T-helper 17 cell (primary cell): ENCODE data around the gene ZNF627. TPM values are rescaled to one million over a fixed set of nuclear protein-coding genes. Genes with fewer than 3 reads are reported as not detected.

Source experiments
- ATAC-seq: fragments of 150-1000 bp; cut with Tn5 transposase; 2 replicates; pipeline ENCODE4 v1.10.0; 2021; ENCODE audit warnings: mild to moderate bottlenecking, moderate library complexity
- DNase-seq, 3 donors: peaks; one replicate each; pipeline versions ENCODE4 v3.0.0 to v3.0.0-alpha.2; 2020 to 2021
- H3K9me3 ChIP-seq: one replicate; pipeline ENCODE4 v1.7.0; 2013; ENCODE audit warnings: low read length, mild to moderate bottlenecking; ENCODE audit not compliant: control insufficient read depth, poor library complexity, severe bottlenecking
- H3K27ac Mint-ChIP-seq: one replicate; pipeline ENCODE4 v1.8.0; 2022; ENCODE audit warnings: mild to moderate bottlenecking, moderate library complexity, mixed read lengths
- H3K27me3 Mint-ChIP-seq: one replicate; pipeline ENCODE4 v1.8.0; 2022; ENCODE audit warnings: mixed read lengths
- H3K36me3 Mint-ChIP-seq: one replicate; pipeline ENCODE4 v1.8.0; 2022; ENCODE audit warnings: low read depth, mixed read lengths
- H3K4me1 Mint-ChIP-seq: one replicate; pipeline ENCODE4 v1.8.0; 2022; ENCODE audit warnings: mild to moderate bottlenecking, mixed read lengths
- H3K4me3 Mint-ChIP-seq: one replicate; pipeline ENCODE4 v1.8.0; 2022; ENCODE audit warnings: mild to moderate bottlenecking, moderate library complexity, mixed read lengths
- total RNA-seq, 4 donors: library from RNA in 2 of 4; stranded (reverse) in 2 of 4; gene quantifications; one replicate each; pipeline ENCODE4 v1.2.3 and lab custom pipeline; 2022 to 2026

Gene ZNF627
- total RNA-seq, 2 donors from 2014 or later = 4.9 to 6.0 TPM

GRCh38 chr19:11652056-11652455 lies 54.8 kb downstream of the ZNF627 start:
- H3K36me3 Mint-ChIP-seq = no peaks in the 10 kb centered on the region
- ATAC-seq = no peak
- H3K4me1 Mint-ChIP-seq = no peaks in the 10 kb centered on the region
- H3K9me3 ChIP-seq = peaks cover 6% of the 10 kb centered on the region
- DNase-seq = no peak
- H3K27ac Mint-ChIP-seq = no peak overlapping the region
- H3K4me3 Mint-ChIP-seq = no peak overlapping the region
- H3K27me3 Mint-ChIP-seq = no peaks in the 10 kb centered on the region

- Mint-ChIP-seq H3K4me1 (no peaks in the 10 kb centered on the region), H3K36me3 (no peaks in the 10 kb centered on the region), H3K4me3 (no peak overlapping the region), H3K27me3 (no peaks in the 10 kb centered on the region), H3K27ac (no peak overlapping the region)
- peaks cover 6% of the 10 kb centered on the region for H3K9me3 ChIP-seq
- no peak for ATAC-seq
- DNase-seq = no peak
Measured at GRCh38 chr19:11652492-11652891, 55.2 kb downstream of the ZNF627 start.

DNA sequence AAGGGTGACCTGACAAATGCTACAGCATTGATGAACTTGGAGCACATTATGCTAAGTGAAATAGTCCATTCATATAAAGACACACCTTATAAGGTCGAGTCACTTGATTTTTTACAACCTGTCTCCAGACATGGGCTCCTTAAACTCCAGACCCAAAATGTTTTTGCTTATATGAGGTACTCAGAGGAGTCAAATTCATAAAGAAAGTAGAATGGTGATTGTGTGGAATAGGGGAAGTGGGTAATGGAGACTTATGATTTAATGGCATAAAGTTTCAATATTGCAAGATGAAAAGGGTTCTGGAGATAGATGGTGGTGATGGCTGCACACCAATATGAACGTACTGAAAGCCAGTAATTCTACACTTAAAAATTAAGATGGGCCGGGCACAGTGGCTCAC lies 59.3 kb downstream of the ZNF627 start:
- Mint-ChIP-seq H3K36me3 (no peaks in the 10 kb centered on the region), H3K4me1 (no peaks in the 10 kb centered on the region), H3K27ac (no peak overlapping the region), H3K27me3 (no peaks in the 10 kb centered on the region), H3K4me3 (no peak overlapping the region)
- H3K9me3 ChIP-seq = peaks cover 6% of the 10 kb centered on the region
- DNase-seq (no peak), ATAC-seq (no peak)

DNA sequence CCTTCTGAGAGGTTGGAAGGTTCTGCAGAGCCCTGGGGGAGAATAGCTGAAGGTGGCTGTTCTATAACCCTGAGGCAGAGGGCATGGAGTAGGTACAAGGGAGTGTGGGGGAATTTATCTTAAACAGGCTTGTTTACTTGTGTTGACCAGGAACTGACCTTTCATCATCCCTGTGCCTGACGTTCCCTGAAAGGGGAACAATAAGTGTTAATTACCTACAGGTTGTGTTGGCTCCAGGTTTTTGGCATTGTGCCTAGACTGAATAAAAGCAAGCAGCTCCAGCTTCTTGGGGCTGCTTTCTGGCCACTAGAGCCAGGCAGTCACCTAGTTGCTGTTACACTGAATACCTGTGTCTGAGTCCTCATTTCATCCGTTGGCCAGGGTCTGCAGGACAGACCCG lies 60.0 kb downstream of the ZNF627 start:
- no peak for ATAC-seq
- H3K27ac Mint-ChIP-seq = no peak overlapping the region
- H3K27me3 Mint-ChIP-seq = peaks cover 1% of the 10 kb centered on the region
- H3K4me3 Mint-ChIP-seq = no peak overlapping the region
- H3K9me3 ChIP-seq = peaks cover under 1% of the 10 kb centered on the region
- H3K36me3 Mint-ChIP-seq = no peaks in the 10 kb centered on the region
- H3K4me1 Mint-ChIP-seq = no peaks in the 10 kb centered on the region
- DNase-seq = no peak

DNA sequence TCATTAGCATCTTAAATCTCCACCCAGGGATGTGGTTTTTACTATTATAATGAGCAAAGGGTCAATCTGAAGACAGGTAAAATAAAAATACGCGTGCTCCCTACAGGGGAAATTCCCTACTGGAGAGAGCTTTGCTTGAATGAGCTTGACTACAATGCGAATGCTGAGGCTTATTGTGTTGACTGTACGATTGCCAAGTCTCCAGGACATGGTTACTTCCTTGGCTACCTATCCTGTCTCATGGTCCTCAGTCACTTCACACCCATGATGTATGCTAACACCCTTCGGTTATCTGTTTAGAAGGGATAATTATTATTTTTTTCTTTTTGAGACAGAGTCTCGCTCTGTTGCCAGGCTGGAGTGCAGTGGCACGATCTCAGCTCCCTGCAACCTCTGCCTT lies 61.7 kb downstream of the ZNF627 start:
- H3K4me1 Mint-ChIP-seq = no peaks in the 10 kb centered on the region

DNA sequence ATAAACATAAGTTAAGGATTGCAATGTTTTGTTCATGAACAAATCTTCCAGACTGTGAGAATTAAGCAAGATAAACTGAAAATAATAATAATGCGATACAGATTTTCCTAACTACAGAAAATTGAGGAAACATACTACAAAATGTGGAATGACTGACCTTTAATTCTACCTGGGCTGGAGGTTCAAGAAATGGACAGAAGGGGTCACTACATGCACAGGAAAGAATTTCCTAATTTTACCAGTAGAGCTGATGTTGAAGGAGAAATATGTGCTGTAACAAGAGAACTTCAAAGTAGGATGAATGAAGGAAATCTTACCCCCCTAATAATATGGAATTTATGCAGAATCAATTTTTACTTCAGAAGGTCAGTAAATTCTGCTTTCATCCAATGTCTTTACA lies 62.3 kb downstream of the ZNF627 start:
- no peaks in the 10 kb centered on the region for H3K4me1 Mint-ChIP-seq
- no peak overlapping the region for H3K27ac Mint-ChIP-seq
- no peak overlapping the region for H3K4me3 Mint-ChIP-seq
- DNase-seq = no peak
- peaks cover 21% of the 10 kb centered on the region for H3K27me3 Mint-ChIP-seq
- no peak for ATAC-seq
- H3K36me3 Mint-ChIP-seq = no peaks in the 10 kb centered on the region
- no peaks in the 10 kb centered on the region for H3K9me3 ChIP-seq

More for the DNA sequence above, 61.7 kb downstream of the ZNF627 start:
- no peaks in the 10 kb centered on the region for H3K9me3 ChIP-seq
- Mint-ChIP-seq H3K27ac (no peak overlapping the region), H3K36me3 (no peaks in the 10 kb centered on the region), H3K4me3 (no peak overlapping the region), H3K27me3 (peaks cover 15% of the 10 kb centered on the region)
- ATAC-seq (no peak), DNase-seq (no peak)

GRCh38 chr19:11662278-11662677 lies 65.0 kb downstream of the ZNF627 start:
- no peaks in the 10 kb centered on the region for H3K9me3 ChIP-seq
- H3K4me3 Mint-ChIP-seq = no peak overlapping the region
- ATAC-seq = no peak
- DNase-seq = no peak
- H3K4me1 Mint-ChIP-seq = no peaks in the 10 kb centered on the region
- no peak overlapping the region for H3K27ac Mint-ChIP-seq
- no peaks in the 10 kb centered on the region for H3K36me3 Mint-ChIP-seq
- peaks cover 21% of the 10 kb centered on the region for H3K27me3 Mint-ChIP-seq

- H3K4me1 Mint-ChIP-seq = no peaks in the 10 kb centered on the region
Measured at GRCh38 chr19:11663181-11663591, 65.9 kb downstream of the ZNF627 start.

More at GRCh38 chr19:11663181-11663591, 65.9 kb downstream of the ZNF627 start:
- H3K4me3 Mint-ChIP-seq = no peak overlapping the region
- ATAC-seq = no peak
- DNase-seq = no peak
- no peaks in the 10 kb centered on the region for H3K9me3 ChIP-seq
- H3K27me3 Mint-ChIP-seq = peaks cover 21% of the 10 kb centered on the region
- H3K36me3 Mint-ChIP-seq = no peaks in the 10 kb centered on the region
- no peak overlapping the region for H3K27ac Mint-ChIP-seq

Other genes starting within 250 kb of the ZNF627 start
- 1 to 10 TPM; 7.1 to 7.5 TPM for gene PLPPR2, start 242.1 kb upstream of the ZNF627 start, total RNA-seq
- gene SWSAP1, start 222.8 kb upstream of the ZNF627 start, total RNA-seq = 1 to 10 TPM; 2.6 to 2.9 TPM
- 1 to 10 TPM; 7.3 to 9.9 TPM for gene EPOR, start 213.2 kb upstream of the ZNF627 start, total RNA-seq
- gene RGL3, start 178.2 kb upstream of the ZNF627 start, total RNA-seq = not detected
- not detected for gene ODAD3, start 162.4 kb upstream of the ZNF627 start, total RNA-seq
- gene PRKCSH, start 161.8 kb upstream of the ZNF627 start, total RNA-seq = 100 to 1,000 TPM; 233 to 250 TPM
- under 1 TPM in 1 of 2 donors, not detected in 1; 0.26 TPM for gene ELAVL3, start 116.4 kb upstream of the ZNF627 start, total RNA-seq
- gene ZNF653, start 91.6 kb upstream of the ZNF627 start, total RNA-seq = 10 to 100 TPM; 15.3 to 15.6 TPM
- 10 to 100 TPM; 22.6 to 23.9 TPM for gene ECSIT, start 68.3 kb upstream of the ZNF627 start, total RNA-seq
- gene CNN1, start 58.6 kb upstream of the ZNF627 start, total RNA-seq = 1 to 10 TPM in 1 of 2 donors, not detected in 1; 2.6 TPM
- gene ELOF1, start 38.3 kb upstream of the ZNF627 start, total RNA-seq = 10 to 100 TPM; 33.9 to 40.6 TPM
- 10 to 100 TPM; 14.6 to 18.2 TPM for gene ACP5, start 19.8 kb upstream of the ZNF627 start, total RNA-seq
- gene ZNF823, start 141.5 kb downstream of the ZNF627 start, total RNA-seq = 1 to 10 TPM; 1.7 to 2.4 TPM
- gene ZNF441, start 169.5 kb downstream of the ZNF627 start, total RNA-seq = 1 to 10 TPM; 3.3 to 4.6 TPM
- gene ZNF491, start 201.0 kb downstream of the ZNF627 start, total RNA-seq = under 1 TPM; 0.26 to 0.60 TPM
- gene ZNF440, start 216.8 kb downstream of the ZNF627 start, total RNA-seq = 1 to 10 TPM; 7.9 to 9.5 TPM